Colonic mucosa (tissue), 4 donors: Measurements from ENCODE around the gene GPRC5D. TPM values are rescaled to one million over a fixed set of nuclear protein-coding genes. Genes with fewer than 3 reads are reported as not detected.

Experiments used
- DNase-seq: peaks from one replicate; pipeline ENCODE4 v3.0.0-alpha.2; 2020
- H3K27ac ChIP-seq: fragments of 200-600 bp; one replicate; pipeline ENCODE4 v1.8.0; 2021
- H3K27me3 ChIP-seq: fragments of 200-600 bp; one replicate; pipeline ENCODE4 v1.8.0; 2021
- H3K36me3 ChIP-seq: fragments of 200-600 bp; one replicate; pipeline ENCODE4 v1.8.0; 2021
- H3K4me1 ChIP-seq: fragments of 200-600 bp; one replicate; pipeline ENCODE4 v1.8.0; 2021; ENCODE audit warnings: mild to moderate bottlenecking
- H3K4me3 ChIP-seq: fragments of 200-600 bp; one replicate; pipeline ENCODE4 v1.8.0; 2021
- H3K9ac ChIP-seq, 2 donors: one replicate each; pipeline ENCODE4 v1.7.0; 2013; ENCODE audit warnings: control low read depth in 2 of 2, low read depth in 2 of 2, low read length in 2 of 2
- H3K9me3 ChIP-seq: fragments of 200-600 bp; one replicate; pipeline ENCODE4 v1.8.0; 2021
- intact Hi-C: fragments of 100-400 bp; cut with DNase I; formaldehyde crosslinking; loops from one replicate; pipeline ENCODE4 v1.14.1; 2022
- total RNA-seq, 2 donors: library from RNA; stranded (reverse); fragmentation: NEBNext Ultra II Directional in 1 of 2; extraction: Animal tissue kit (Norgen Biotek cat#: 25700) in 1 of 2; gene quantifications; one replicate each; pipeline ENCODE4 v1.2.1, GENCODE V29; 2021
- TF ChIP-seq, protein P1 (sequence below): fragments of 200-600 bp; IDR thresholded peaks from one replicate; pipeline ENCODE4 v1.8.0; 2022; ENCODE audit warnings: antibody characterized with exemption, mild to moderate bottlenecking
- donor health status: healthy.
- donor health status: DM: no; HTN: no; CAD: no.
- donor health status: DM: no; HTN: no; CAD: no.

The GPRC5D gene
- total RNA-seq, 2 donors from 2014 or later: 0.27 TPM; not detected in 1

DNA sequence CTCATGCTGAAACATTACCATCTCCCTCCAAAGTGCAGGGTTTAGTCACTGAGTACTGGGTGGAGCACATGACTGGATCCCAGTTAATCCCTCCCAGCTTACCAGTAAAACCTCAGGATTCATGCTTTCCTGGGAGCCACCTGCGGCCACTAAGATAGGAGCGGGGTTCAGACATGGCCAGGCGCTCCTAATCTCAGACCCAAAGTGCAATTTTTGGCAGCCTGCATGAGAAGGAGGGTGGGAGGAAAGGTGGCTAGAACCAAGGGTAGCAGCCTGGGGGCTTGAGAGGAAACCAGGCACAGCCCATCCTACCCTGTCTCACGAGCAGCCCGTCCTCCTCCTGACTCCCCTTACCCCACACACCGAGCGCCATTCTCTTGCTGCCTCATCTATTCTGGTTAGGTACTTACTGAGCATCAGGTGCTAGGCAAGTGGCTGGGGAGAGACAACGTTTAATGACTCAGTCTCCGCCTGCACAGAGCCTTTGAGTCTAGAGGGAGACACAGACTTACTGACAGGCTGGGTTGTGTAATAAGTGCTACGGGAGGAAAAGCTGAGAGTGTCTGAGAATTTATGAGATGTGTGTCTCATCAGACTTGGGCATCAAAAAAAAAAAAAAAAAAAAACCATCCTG, 50.7 kb downstream of the GPRC5D start:
- Histone ChIP-seq H3K4me3 (no peak overlapping the region), H3K9ac (peak overlapping the region; percentile 37 to 51), H3K9me3 (no peaks in the 10 kb centered on the region), H3K27me3 (no peaks in the 10 kb centered on the region), H3K27ac (peak overlapping the region; percentile 65), H3K4me1 (peaks cover 4% of the 10 kb centered on the region), H3K36me3 (no peaks in the 10 kb centered on the region)
- DNase-seq: peak; percentile 62
- TF ChIP-seq, protein P1, sequence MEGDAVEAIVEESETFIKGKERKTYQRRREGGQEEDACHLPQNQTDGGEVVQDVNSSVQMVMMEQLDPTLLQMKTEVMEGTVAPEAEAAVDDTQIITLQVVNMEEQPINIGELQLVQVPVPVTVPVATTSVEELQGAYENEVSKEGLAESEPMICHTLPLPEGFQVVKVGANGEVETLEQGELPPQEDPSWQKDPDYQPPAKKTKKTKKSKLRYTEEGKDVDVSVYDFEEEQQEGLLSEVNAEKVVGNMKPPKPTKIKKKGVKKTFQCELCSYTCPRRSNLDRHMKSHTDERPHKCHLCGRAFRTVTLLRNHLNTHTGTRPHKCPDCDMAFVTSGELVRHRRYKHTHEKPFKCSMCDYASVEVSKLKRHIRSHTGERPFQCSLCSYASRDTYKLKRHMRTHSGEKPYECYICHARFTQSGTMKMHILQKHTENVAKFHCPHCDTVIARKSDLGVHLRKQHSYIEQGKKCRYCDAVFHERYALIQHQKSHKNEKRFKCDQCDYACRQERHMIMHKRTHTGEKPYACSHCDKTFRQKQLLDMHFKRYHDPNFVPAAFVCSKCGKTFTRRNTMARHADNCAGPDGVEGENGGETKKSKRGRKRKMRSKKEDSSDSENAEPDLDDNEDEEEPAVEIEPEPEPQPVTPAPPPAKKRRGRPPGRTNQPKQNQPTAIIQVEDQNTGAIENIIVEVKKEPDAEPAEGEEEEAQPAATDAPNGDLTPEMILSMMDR: no peak
- intact Hi-C loops: no loop called here

DNA sequence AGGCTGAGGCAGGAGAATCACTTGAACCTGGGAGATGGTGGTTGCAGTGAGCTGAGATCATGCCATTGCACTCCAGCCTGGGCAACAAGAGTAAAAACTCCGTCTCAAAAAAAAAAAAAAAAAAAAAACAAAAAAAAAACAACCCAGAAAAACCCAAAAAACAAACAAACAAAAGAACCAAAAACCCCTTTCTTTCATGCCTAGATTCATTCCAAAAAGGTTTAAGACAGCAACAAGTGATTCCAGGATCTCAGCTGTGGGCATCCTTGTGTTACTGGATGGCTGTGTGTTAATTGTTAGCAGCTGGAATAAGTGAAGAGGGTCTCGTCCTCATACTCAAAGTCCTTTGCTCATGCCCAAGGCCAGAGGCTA, 51.2 kb downstream of the GPRC5D start:
- intact Hi-C loops: no loop called here

DNA sequence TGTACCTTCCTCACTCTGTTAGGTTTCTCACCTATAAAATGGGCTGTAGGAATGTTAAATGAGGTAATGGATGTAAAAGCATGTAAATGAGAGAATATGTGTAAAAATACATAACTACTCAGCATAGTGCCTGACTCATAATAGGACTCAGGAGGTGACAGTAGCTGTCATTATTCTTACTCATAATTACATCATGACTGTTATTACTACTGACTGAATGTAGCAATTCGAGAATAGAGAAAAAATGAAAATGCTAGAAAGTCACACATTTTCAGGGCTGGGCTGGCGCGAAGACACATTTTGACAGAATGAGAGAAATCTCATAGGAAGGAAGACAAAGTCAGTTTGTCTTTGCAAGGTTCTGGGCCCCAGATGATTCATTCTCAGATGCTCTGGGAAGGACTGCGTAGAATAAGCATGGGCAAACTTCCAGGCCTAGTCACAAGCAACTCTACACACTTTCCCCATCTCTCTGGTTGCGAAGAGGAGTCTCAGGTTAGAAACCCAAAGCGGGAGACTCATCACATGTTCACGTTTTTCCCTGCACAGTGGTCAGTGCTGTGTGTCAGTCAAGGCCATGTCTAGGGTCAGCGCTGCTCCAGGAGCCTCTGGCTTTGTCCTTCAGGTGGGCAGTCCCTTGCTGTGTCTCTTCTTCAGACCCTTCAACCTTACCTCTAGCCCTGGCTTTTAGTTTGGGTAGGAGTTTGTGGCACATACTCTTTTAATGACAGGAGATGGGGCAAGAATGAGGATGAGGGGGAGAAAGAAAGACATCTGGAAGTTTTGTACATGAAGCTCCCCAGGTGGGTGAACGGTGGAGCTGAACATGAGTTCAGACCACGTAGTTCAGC, 52.2 kb downstream of the GPRC5D start:
- H3K4me3 ChIP-seq: no peak overlapping the region
- no peaks in the 10 kb centered on the region for H3K36me3 ChIP-seq
- H3K27ac ChIP-seq: no peak overlapping the region
- H3K9me3 ChIP-seq: no peaks in the 10 kb centered on the region
- peaks cover 4% of the 10 kb centered on the region for H3K4me1 ChIP-seq
- TF ChIP-seq, protein P1: no peak
- H3K9ac ChIP-seq: no peak overlapping the region
- H3K27me3 ChIP-seq: no peaks in the 10 kb centered on the region
- intact Hi-C loops: no loop called here
- no peak for DNase-seq

More for the DNA sequence above, 51.2 kb downstream of the GPRC5D start:
- DNase-seq: no peak
- Histone ChIP-seq H3K4me1 (peaks cover 4% of the 10 kb centered on the region), H3K27me3 (no peaks in the 10 kb centered on the region), H3K36me3 (no peaks in the 10 kb centered on the region), H3K9me3 (no peaks in the 10 kb centered on the region), H3K9ac (peak overlapping the region in 1 of 2 donors; percentile 51), H3K4me3 (no peak overlapping the region), H3K27ac (peak overlapping the region; percentile 65)
- TF ChIP-seq, protein P1: no peak

DNA sequence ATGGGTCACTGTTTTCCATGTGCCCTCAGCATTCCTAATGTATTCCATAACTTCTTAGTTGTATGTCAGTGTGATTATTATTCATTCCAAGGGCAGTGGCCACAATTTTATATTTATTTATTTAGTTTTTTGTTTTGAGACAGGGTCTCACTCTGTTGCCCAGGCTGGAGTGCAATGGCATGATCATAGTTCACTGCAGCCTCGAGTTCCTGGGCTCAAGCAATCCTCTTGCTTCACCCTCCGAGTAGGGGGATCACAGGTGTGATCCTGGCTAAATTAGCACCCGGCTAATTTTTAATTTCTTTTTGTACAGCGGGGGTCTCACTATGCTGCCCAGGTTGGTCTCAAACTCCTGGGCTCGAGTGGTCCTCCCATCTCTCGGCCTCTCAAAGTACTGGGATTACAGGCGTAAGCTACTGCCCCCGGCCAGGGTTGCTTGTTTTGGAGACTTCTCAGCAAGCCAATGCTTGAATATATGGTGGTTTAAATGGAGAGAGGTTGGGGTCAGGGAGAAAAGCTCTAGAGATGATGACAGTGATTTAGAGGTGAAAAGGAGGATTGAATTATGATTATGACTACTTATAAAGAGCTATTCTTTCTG, 53.0 kb downstream of the GPRC5D start:
- no peak overlapping the region for H3K27ac ChIP-seq
- no peaks in the 10 kb centered on the region for H3K36me3 ChIP-seq
- no peaks in the 10 kb centered on the region for H3K9me3 ChIP-seq
- TF ChIP-seq, protein P1: no peak
- no peak overlapping the region for H3K4me3 ChIP-seq
- no peak overlapping the region for H3K9ac ChIP-seq
- no peaks in the 10 kb centered on the region for H3K27me3 ChIP-seq
- no peak for DNase-seq
- H3K4me1 ChIP-seq: peaks cover 4% of the 10 kb centered on the region
- intact Hi-C loops: no loop called here

DNA sequence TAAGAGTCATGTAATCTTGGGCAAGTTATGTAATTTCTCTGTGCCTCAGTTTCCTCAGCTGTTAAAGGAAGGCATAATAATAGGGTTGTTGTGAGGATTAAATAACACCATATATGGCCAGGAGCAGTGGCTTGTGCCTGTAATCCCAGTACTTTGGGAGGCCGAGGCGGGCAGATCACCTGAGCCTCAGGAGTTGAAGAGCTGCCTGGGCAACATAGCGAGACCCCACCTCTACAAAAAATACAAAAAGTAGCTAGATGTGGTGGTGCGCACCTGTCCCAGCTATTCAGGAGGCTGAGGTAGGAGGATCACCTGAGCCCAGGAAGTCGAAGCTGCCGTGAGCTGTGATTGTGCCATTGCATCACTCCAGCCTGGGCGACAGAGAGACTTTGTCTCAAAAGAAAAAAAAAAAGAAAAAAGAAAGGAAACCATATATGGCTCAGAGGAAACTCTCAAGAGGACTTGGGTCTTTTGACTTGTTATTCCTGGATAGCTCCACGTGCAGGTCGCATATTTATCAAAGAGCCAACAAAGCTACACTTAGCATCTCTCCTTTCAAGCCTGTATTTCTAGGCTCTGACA, 53.7 kb downstream of the GPRC5D start:
- Histone ChIP-seq H3K36me3 (no peaks in the 10 kb centered on the region), H3K27me3 (no peaks in the 10 kb centered on the region), H3K27ac (no peak overlapping the region), H3K4me3 (no peak overlapping the region), H3K4me1 (peaks cover 4% of the 10 kb centered on the region), H3K9ac (no peak overlapping the region), H3K9me3 (no peaks in the 10 kb centered on the region)
- intact Hi-C loops: no loop called here
- DNase-seq: no peak
- TF ChIP-seq, protein P1: no peak
